ENCODE measurements around the gene COL25A1.

The COL25A1 gene

GRCh38 chr4:108854786-108855185 is 447.7 kb downstream of the COL25A1 start:
- no peaks in the 10 kb centered on the region for H3K9me3 ChIP-seq (ENCODE audit: severe bottlenecking)
- no peaks in the 10 kb centered on the region for H3K36me3 ChIP-seq
- H3K27ac ChIP-seq: no peak overlapping the region
- no peaks in the 10 kb centered on the region for H3K27me3 ChIP-seq (ENCODE audit: insufficient read depth, low read depth, severe bottlenecking)
- TF ChIP-seq, protein P1, sequence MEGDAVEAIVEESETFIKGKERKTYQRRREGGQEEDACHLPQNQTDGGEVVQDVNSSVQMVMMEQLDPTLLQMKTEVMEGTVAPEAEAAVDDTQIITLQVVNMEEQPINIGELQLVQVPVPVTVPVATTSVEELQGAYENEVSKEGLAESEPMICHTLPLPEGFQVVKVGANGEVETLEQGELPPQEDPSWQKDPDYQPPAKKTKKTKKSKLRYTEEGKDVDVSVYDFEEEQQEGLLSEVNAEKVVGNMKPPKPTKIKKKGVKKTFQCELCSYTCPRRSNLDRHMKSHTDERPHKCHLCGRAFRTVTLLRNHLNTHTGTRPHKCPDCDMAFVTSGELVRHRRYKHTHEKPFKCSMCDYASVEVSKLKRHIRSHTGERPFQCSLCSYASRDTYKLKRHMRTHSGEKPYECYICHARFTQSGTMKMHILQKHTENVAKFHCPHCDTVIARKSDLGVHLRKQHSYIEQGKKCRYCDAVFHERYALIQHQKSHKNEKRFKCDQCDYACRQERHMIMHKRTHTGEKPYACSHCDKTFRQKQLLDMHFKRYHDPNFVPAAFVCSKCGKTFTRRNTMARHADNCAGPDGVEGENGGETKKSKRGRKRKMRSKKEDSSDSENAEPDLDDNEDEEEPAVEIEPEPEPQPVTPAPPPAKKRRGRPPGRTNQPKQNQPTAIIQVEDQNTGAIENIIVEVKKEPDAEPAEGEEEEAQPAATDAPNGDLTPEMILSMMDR (IDR thresholded peaks at IDR 0.05; ENCODE audit: low read depth, low read length): no peak
- DNase-seq: no peak
- no peak overlapping the region for H3K4me3 ChIP-seq (ENCODE audit: low read depth, low read length)

DNA sequence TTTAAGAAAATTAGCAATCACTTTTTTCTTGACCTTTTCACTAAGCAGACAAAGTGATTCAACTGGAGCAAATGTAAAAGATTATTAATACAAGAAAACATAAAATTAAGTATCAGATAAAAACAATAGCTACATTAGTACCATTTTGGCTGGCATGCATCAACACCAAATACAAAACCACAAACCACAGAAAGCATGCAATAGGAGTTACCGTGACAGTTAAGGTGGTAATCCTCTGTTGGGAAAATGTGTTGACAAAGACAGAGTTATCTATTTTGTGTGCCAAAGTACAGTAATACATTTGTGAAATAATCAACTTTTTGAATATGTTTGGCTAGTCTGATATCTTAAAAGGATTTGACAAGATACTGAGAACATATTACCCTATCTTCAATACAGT is 449.8 kb downstream of the COL25A1 start:
- DNase-seq: no peak
- Histone ChIP-seq H3K36me3 (no peaks in the 10 kb centered on the region), H3K9me3 (ENCODE audit: severe bottlenecking) (no peaks in the 10 kb centered on the region), H3K27me3 (ENCODE audit: insufficient read depth, low read depth, severe bottlenecking) (no peaks in the 10 kb centered on the region), H3K4me3 (ENCODE audit: low read depth, low read length) (no peak overlapping the region), H3K27ac (no peak overlapping the region)
- TF ChIP-seq, protein P1 (IDR thresholded peaks at IDR 0.05; ENCODE audit: low read depth, low read length): no peak

- Histone ChIP-seq H3K27ac (no peak overlapping the region), H3K27me3 (ENCODE audit: insufficient read depth, low read depth, severe bottlenecking) (no peaks in the 10 kb centered on the region), H3K4me3 (ENCODE audit: low read depth, low read length) (no peak overlapping the region), H3K9me3 (ENCODE audit: severe bottlenecking) (no peaks in the 10 kb centered on the region), H3K36me3 (no peaks in the 10 kb centered on the region)
- TF ChIP-seq, protein P1 (IDR thresholded peaks at IDR 0.05; ENCODE audit: low read depth, low read length): no peak
- no peak for DNase-seq
Measured at GRCh38 chr4:108851366-108851765, 451.1 kb downstream of the COL25A1 start.

DNA sequence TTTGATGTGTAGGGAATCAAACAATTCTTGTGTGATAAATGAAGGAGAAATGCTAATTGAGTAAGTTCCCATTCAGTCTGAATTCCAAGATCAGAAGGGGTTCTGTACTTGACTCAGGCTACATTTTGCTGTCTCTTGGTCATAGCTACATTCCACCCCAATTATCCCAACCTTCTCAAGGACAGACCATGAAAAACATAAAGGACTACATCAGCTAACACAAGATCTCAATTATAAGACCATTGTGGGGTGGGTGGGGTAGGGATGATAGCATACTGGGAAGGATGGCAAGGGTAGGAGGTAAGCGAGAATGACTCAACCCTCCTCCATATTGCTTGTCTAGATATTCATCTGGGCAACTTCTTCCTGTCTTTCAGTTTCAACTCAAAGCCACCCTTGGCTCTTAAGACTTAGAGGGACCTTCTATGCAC is 452.2 kb downstream of the COL25A1 start:
- DNase-seq: no peak
- no peak overlapping the region for H3K4me3 ChIP-seq (ENCODE audit: low read depth, low read length)
- H3K27ac ChIP-seq: no peak overlapping the region
- H3K27me3 ChIP-seq (ENCODE audit: insufficient read depth, low read depth, severe bottlenecking): no peaks in the 10 kb centered on the region
- H3K9me3 ChIP-seq (ENCODE audit: severe bottlenecking): no peaks in the 10 kb centered on the region
- TF ChIP-seq, protein P1 (IDR thresholded peaks at IDR 0.05; ENCODE audit: low read depth, low read length): no peak
- no peaks in the 10 kb centered on the region for H3K36me3 ChIP-seq

GRCh38 chr4:108849611-108850168 is 452.8 kb downstream of the COL25A1 start:
- Histone ChIP-seq H3K27me3 (ENCODE audit: insufficient read depth, low read depth, severe bottlenecking) (no peaks in the 10 kb centered on the region), H3K4me3 (ENCODE audit: low read depth, low read length) (no peak overlapping the region), H3K36me3 (no peaks in the 10 kb centered on the region), H3K27ac (no peak overlapping the region), H3K9me3 (ENCODE audit: severe bottlenecking) (no peaks in the 10 kb centered on the region)
- DNase-seq: no peak
- TF ChIP-seq, protein P1 (IDR thresholded peaks at IDR 0.05; ENCODE audit: low read depth, low read length): no peak

DNA sequence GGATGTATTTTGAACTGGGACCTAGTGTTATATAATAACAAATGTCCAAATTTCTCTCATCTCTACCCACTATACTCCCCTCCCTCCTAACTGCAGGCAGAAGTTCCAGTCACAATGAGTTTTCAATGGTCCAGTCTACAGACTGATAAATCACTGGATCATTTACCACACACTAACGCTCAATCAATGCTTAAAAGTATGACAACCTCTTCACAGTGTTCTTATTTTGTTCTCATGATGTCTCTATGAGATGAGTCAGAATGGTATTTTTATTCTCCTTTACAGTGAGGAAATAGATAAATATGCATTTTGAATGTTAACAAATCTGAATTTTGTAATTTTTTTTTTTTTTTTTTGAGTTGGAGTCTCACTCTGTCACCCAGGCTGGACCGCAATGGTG is 455.9 kb downstream of the COL25A1 start:
- Histone ChIP-seq H3K36me3 (no peaks in the 10 kb centered on the region), H3K4me3 (ENCODE audit: low read depth, low read length) (no peak overlapping the region), H3K27ac (no peak overlapping the region), H3K9me3 (ENCODE audit: severe bottlenecking) (no peaks in the 10 kb centered on the region), H3K27me3 (ENCODE audit: insufficient read depth, low read depth, severe bottlenecking) (no peaks in the 10 kb centered on the region)
- no peak for DNase-seq
- TF ChIP-seq, protein P1 (IDR thresholded peaks at IDR 0.05; ENCODE audit: low read depth, low read length): no peak

All from WERI-Rb-1 (cell line).